Type B pancreatic cell (in vitro differentiated cells): ENCODE data around the gene AFF1. TPM values are rescaled to one million over a fixed set of nuclear protein-coding genes. Genes with fewer than 3 reads are reported as not detected.

Source experiments
- DNase-seq: peaks from one replicate; pipeline ENCODE4 v3.0.0; 2021; ENCODE audit warnings: mixed read lengths; ENCODE audit not compliant: unreplicated experiment; ENCODE audit errors: extremely low spot score
- H3K27ac Mint-ChIP-seq: 2 replicates; pipeline ENCODE4 v1.8.0; 2021; ENCODE audit warnings: mild to moderate bottlenecking, mixed read lengths
- H3K27me3 Mint-ChIP-seq: 2 replicates; pipeline ENCODE4 v1.8.0; 2021; ENCODE audit warnings: mixed read lengths
- H3K36me3 Mint-ChIP-seq: 2 replicates; pipeline ENCODE4 v1.8.0; 2021; ENCODE audit warnings: mixed read lengths
- H3K4me1 Mint-ChIP-seq: one replicate; pipeline ENCODE4 v1.8.0; 2021; ENCODE audit warnings: mixed read lengths; ENCODE audit not compliant: unreplicated experiment
- H3K4me3 Mint-ChIP-seq: 2 replicates; pipeline ENCODE4 v1.8.0; 2021; ENCODE audit warnings: mild to moderate bottlenecking, mixed read lengths
- H3K9me3 Mint-ChIP-seq: 2 replicates; pipeline ENCODE4 v1.8.0; 2021; ENCODE audit warnings: mixed read lengths
- CTCF ChIP-seq: fragments of 200-600 bp; sonication (generic); conservative IDR thresholded peaks from 2 replicates; pipeline ENCODE4 v1.5.0; 2021; ENCODE audit warnings: antibody characterized with exemption, mild to moderate bottlenecking
- total RNA-seq: library from RNA; stranded (reverse); gene quantifications from 2 replicates; pipeline ENCODE4 v1.2.1, GENCODE V29; 2021; ENCODE audit warnings: low replicate concordance

Gene AFF1
- total RNA-seq, 1 donor from 2014 or later, result 39.7 TPM

GRCh38 chr4:86935853-86936733 lies 1.3 kb downstream of the AFF1 start:
- DNase-seq, result no peak
- Mint-ChIP-seq H3K4me1 (peaks cover 35% of the 10 kb centered on the region), H3K36me3 (no peaks in the 10 kb centered on the region), H3K27me3 (no peaks in the 10 kb centered on the region), H3K9me3 (no peaks in the 10 kb centered on the region), H3K27ac (peak overlapping the region; percentile 96), H3K4me3 (peak overlapping the region; percentile 93)
- TF ChIP-seq CTCF, result no peak

GRCh38 chr4:86938771-86939520 lies 4.1 kb downstream of the AFF1 start:
- no peak for TF ChIP-seq CTCF
- Mint-ChIP-seq H3K27me3 (no peaks in the 10 kb centered on the region), H3K27ac (peak overlapping the region; percentile 86), H3K9me3 (no peaks in the 10 kb centered on the region), H3K4me1 (peaks cover 35% of the 10 kb centered on the region), H3K4me3 (peak overlapping the region; percentile 77), H3K36me3 (no peaks in the 10 kb centered on the region)
- no peak for DNase-seq

- Mint-ChIP-seq H3K27ac (peak overlapping the region; percentile 86), H3K27me3 (no peaks in the 10 kb centered on the region), H3K9me3 (no peaks in the 10 kb centered on the region), H3K4me1 (peaks cover 45% of the 10 kb centered on the region), H3K4me3 (peak overlapping the region; percentile 77), H3K36me3 (peaks cover 3% of the 10 kb centered on the region)
- no peak for DNase-seq
- no peak for TF ChIP-seq CTCF
Observed at GRCh38 chr4:86939729-86940575, 5.1 kb downstream of the AFF1 start.

- H3K27ac Mint-ChIP-seq, result no peak overlapping the region
- no peaks in the 10 kb centered on the region for H3K27me3 Mint-ChIP-seq
- DNase-seq, result no peak
- H3K36me3 Mint-ChIP-seq, result peaks cover 3% of the 10 kb centered on the region
- TF ChIP-seq CTCF, result no peak
- peaks cover 46% of the 10 kb centered on the region for H3K4me1 Mint-ChIP-seq
- no peak overlapping the region for H3K4me3 Mint-ChIP-seq
- H3K9me3 Mint-ChIP-seq, result no peaks in the 10 kb centered on the region
Observed at GRCh38 chr4:86940920-86941460, 6.2 kb downstream of the AFF1 start.

- Mint-ChIP-seq H3K4me3 (no peak overlapping the region), H3K27ac (no peak overlapping the region), H3K27me3 (no peaks in the 10 kb centered on the region), H3K4me1 (peaks cover 41% of the 10 kb centered on the region), H3K9me3 (no peaks in the 10 kb centered on the region), H3K36me3 (peaks cover 3% of the 10 kb centered on the region)
- DNase-seq, result no peak
- TF ChIP-seq CTCF, result no peak
Observed at GRCh38 chr4:86942185-86942666, 7.4 kb downstream of the AFF1 start.
